ENCODE measurements around the gene ATF7IP2. TPM values are rescaled to one million over a fixed set of nuclear protein-coding genes. Genes with fewer than 3 reads are reported as not detected.

ATF7IP2 gene
- total and polyA plus RNA-seq, 2 of the 13 experiments (the other 11 are each of a cell fraction or from before 2014, with no cell fraction given) = 117 to 217 TPM

DNA sequence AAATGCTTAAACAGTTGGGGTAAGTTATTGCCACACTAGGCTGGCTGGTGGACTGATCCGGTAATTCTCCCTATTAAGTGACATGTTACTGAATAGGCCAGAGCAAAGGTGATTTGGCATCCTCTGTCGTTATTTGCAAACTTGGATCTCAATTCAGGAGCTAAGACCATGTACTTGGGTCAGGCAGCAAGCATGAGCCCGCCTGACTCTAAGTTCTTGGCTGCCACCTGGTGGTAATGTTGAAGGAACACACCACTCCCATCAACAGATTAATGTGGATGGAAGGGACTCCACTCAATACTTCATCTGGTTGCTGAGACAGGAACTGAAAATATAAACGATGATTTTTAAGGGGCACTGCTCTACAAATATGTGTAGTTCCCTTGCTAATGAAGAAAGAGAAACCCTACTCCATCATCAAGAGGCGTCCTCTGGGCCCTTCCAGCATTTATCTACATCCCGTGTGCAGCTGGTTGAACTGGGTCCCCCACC is 123.7 kb downstream of the ATF7IP2 start (continued):
- TF ChIP-seq MTA1 (CRISPR knock-in tag; IDR thresholded peaks at IDR 0.05; ENCODE audit: borderline replicate concordance) (no peak), KLF11 (CRISPR knock-in tag; IDR thresholded peaks at IDR 0.05) (peak; percentile 89; the same call in 1 of the 2 replicates), MAFF (IDR thresholded peaks at IDR 0.05; ENCODE audit: low read depth, low read length) (no peak), MEIS2 (CRISPR knock-in tag; IDR thresholded peaks at IDR 0.05) (no peak), RARG (CRISPR knock-in tag; IDR thresholded peaks at IDR 0.05; ENCODE audit: low read depth) (no peak), ZNF598 (CRISPR knock-in tag; IDR thresholded peaks at IDR 0.05; ENCODE audit: borderline replicate concordance) (peak; percentile 79; the same call in 1 of the 2 replicates), SIN3A (IDR thresholded peaks at IDR 0.05; ENCODE audit: borderline replicate concordance, low read depth, low read length) (no peak), FOXM1 (CRISPR knock-in tag; IDR thresholded peaks at IDR 0.05) (no peak), IRF2 (CRISPR knock-in tag; IDR thresholded peaks at IDR 0.05) (peak; percentile 82; the same call in 1 of the 2 replicates), SATB2 (CRISPR knock-in tag; IDR thresholded peaks at IDR 0.05) (no peak), ZNF441 (CRISPR knock-in tag; IDR thresholded peaks at IDR 0.05; ENCODE audit: borderline replicate concordance) (no peak), ZNF616 (CRISPR knock-in tag; IDR thresholded peaks at IDR 0.05; ENCODE audit: low read depth) (no peak), CBX5 (CRISPR knock-in tag; IDR thresholded peaks at IDR 0.05; ENCODE audit: borderline replicate concordance) (no peak; the same call in 1 of the 2 replicates), MXD4 (CRISPR knock-in tag; IDR thresholded peaks at IDR 0.05) (0 out of 2 replicates have a peak, but pooled peaks have one; percentile 62)
- TF ChIP-seq, protein P1, sequence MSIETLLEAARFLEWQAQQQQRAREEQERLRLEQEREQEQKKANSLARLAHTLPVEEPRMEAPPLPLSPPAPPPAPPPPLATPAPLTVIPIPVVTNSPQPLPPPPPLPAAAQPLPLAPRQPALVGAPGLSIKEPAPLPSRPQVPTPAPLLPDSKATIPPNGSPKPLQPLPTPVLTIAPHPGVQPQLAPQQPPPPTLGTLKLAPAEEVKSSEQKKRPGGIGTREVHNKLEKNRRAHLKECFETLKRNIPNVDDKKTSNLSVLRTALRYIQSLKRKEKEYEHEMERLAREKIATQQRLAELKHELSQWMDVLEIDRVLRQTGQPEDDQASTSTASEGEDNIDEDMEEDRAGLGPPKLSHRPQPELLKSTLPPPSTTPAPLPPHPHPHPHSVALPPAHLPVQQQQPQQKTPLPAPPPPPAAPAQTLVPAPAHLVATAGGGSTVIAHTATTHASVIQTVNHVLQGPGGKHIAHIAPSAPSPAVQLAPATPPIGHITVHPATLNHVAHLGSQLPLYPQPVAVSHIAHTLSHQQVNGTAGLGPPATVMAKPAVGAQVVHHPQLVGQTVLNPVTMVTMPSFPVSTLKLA (IDR thresholded peaks at IDR 0.05) = no peak
- TF ChIP-seq, protein P2, sequence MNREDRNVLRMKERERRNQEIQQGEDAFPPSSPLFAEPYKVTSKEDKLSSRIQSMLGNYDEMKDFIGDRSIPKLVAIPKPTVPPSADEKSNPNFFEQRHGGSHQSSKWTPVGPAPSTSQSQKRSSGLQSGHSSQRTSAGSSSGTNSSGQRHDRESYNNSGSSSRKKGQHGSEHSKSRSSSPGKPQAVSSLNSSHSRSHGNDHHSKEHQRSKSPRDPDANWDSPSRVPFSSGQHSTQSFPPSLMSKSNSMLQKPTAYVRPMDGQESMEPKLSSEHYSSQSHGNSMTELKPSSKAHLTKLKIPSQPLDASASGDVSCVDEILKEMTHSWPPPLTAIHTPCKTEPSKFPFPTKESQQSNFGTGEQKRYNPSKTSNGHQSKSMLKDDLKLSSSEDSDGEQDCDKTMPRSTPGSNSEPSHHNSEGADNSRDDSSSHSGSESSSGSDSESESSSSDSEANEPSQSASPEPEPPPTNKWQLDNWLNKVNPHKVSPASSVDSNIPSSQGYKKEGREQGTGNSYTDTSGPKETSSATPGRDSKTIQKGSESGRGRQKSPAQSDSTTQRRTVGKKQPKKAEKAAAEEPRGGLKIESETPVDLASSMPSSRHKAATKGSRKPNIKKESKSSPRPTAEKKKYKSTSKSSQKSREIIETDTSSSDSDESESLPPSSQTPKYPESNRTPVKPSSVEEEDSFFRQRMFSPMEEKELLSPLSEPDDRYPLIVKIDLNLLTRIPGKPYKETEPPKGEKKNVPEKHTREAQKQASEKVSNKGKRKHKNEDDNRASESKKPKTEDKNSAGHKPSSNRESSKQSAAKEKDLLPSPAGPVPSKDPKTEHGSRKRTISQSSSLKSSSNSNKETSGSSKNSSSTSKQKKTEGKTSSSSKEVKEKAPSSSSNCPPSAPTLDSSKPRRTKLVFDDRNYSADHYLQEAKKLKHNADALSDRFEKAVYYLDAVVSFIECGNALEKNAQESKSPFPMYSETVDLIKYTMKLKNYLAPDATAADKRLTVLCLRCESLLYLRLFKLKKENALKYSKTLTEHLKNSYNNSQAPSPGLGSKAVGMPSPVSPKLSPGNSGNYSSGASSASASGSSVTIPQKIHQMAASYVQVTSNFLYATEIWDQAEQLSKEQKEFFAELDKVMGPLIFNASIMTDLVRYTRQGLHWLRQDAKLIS (CRISPR knock-in tag; IDR thresholded peaks at IDR 0.05) = no peak
- TF ChIP-seq, protein P3, sequence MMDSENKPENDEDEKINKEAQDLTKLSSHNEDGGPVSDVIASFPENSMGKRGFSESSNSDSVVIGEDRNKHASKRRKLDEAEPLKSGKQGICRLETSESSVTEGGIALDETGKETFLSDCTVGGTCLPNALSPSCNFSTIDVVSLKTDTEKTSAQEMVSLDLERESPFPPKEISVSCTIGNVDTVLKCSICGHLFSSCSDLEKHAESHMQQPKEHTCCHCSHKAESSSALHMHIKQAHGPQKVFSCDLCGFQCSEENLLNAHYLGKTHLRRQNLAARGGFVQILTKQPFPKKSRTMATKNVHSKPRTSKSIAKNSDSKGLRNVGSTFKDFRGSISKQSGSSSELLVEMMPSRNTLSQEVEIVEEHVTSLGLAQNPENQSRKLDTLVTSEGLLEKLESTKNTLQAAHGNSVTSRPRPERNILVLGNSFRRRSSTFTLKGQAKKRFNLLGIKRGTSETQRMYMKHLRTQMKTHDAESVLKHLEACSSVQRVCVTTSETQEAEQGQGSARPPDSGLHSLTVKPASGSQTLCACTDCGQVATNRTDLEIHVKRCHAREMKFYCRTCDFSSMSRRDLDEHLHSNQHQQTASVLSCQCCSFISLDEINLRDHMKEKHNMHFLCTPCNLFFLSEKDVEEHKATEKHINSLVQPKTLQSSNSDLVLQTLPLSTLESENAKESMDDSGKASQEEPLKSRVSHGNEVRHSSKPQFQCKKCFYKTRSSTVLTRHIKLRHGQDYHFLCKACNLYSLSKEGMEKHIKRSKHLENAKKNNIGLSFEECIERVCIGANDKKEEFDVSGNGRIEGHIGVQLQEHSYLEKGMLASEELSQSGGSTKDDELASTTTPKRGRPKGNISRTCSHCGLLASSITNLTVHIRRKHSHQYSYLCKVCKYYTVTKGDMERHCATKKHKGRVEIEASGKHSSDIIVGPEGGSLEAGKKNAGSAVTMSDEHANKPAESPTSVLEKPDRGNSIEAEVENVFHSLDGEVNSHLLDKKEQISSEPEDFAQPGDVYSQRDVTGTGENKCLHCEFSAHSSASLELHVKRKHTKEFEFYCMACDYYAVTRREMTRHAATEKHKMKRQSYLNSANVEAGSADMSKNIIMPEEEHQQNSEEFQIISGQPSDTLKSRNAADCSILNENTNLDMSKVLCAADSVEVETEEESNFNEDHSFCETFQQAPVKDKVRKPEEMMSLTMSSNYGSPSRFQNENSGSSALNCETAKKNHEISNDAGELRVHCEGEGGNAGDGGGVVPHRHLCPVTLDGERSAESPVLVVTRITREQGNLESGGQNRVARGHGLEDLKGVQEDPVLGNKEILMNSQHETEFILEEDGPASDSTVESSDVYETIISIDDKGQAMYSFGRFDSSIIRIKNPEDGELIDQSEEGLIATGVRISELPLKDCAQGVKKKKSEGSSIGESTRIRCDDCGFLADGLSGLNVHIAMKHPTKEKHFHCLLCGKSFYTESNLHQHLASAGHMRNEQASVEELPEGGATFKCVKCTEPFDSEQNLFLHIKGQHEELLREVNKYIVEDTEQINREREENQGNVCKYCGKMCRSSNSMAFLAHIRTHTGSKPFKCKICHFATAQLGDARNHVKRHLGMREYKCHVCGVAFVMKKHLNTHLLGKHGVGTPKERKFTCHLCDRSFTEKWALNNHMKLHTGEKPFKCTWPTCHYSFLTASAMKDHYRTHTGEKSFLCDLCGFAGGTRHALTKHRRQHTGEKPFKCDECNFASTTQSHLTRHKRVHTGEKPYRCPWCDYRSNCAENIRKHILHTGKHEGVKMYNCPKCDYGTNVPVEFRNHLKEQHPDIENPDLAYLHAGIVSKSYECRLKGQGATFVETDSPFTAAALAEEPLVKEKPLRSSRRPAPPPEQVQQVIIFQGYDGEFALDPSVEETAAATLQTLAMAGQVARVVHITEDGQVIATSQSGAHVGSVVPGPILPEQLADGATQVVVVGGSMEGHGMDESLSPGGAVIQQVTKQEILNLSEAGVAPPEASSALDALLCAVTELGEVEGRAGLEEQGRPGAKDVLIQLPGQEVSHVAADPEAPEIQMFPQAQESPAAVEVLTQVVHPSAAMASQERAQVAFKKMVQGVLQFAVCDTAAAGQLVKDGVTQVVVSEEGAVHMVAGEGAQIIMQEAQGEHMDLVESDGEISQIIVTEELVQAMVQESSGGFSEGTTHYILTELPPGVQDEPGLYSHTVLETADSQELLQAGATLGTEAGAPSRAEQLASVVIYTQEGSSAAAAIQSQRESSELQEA (CRISPR knock-in tag; IDR thresholded peaks at IDR 0.05; ENCODE audit: not compliant biosample characterization) = no peak
